Sigmoid colon (tissue), 4 donors: ENCODE results near the gene CMSS1.

Experiments
- CTCF ChIP-seq, 4 experiments: fragments of 450-650 bp in 3 of 4; fragments of 200-600 bp in 1 of 4; IDR thresholded peaks; one replicate each; pipeline ENCODE4 v1.5.1; 2016 to 2019; ENCODE audit warnings: antibody characterized with exemption in 4 of 4, mild to moderate bottlenecking in 3 of 4, moderate library complexity in 2 of 4
- EP300 ChIP-seq, 4 donors: sonication (generic); formaldehyde crosslinking; IDR thresholded peaks; one replicate each; pipeline ENCODE4 v1.6.1; 2017; ENCODE audit warnings: antibody characterized with exemption in 4 of 4
- POLR2A ChIP-seq, 2 donors: fragments of 450-650 bp; IDR thresholded peaks; one replicate each; pipeline ENCODE4 v1.6.1; 2016; ENCODE audit warnings: antibody characterized with exemption in 2 of 2, mild to moderate bottlenecking in 2 of 2, moderate library complexity in 2 of 2

GRCh38 chr3:100042166-100042981, 224.7 kb downstream of the CMSS1 start:
- no peak for TF ChIP-seq CTCF (IDR thresholded peaks at IDR 0.05)
- TF ChIP-seq POLR2A (IDR thresholded peaks at IDR 0.05): no peak
- no peak for TF ChIP-seq EP300 (IDR thresholded peaks at IDR 0.05)
